Central memory CD4-positive, alpha-beta T cell (primary cell): Measurements from ENCODE around the gene ANK2.

ENCODE experiments used
- DNase-seq: peaks from one replicate; pipeline ENCODE4 v3.0.0; 2022

The ANK2 gene

DNA sequence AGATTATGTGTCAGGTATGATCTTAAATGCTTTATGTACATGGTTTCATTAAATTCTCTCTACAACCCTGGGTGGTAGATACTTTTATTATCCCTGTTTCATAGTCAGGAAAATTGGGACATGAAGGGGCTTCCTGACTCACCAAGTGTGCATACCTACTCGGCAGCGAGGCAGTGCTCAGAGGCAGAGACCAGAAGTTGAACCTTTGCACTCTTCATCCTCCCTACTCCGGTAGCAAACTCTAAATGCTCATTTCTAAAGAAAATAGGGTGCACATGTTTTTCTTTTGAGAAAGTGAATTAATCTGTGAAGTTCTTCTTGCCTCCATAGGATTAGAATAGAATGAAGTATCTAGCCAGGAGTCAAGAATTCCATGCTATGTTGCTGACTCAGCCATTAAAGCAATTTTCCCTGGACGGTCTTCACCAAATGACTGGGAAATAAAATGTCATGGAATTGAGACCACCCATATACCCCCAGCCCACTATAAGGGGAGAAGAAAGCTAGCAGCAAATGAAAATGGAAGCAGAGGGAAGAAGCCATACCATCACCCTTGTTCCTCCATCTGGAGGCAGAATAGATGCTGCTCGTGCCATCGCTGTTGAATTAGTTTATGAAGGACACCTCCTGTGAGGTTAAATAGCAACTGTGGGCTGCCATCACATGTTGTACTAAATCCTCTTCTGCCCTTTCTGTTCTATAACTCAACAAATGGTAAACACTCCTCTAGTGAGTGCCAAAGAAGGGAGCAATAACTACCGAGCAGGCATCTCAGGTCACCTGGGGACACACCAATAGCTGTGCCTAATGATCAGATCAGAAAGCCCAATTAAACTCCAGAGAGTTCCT is 356.6 kb downstream of the ANK2 start:
- DNase-seq, result no peak

DNA sequence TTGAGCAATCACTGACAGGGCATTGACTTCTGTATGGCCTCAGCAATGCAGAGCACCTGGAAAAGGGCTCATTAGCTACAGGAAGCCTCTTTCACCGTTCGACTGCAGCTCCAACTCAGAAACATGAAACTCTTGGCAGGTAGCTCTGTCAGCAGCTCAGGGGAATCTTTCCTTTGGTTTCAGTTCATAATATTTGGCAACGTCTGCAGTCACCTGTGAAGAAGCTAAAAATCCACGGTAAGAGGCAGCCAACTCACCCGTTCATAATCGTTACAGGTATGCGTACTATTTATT is 357.2 kb downstream of the ANK2 start:
- DNase-seq, result no peak

DNA sequence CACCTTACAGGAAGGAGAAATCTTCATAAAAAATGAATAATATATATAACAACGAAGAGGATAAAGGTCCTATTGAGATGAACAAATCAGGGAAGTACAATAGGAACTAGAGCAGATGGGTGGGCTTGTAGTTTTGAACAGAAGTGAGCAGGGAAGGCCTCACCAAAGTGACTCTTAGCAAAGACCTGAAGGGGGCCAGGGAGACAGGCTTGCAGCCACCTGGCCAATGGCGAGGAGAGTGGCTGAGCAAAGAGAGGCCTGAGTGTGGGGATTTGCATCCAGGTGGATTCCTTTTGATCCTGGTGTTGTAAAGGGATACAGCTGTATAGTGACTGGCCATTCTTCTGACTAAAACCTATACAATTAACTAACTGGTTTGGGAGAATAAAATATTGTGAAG is 358.0 kb downstream of the ANK2 start:
- DNase-seq, result no peak

DNA sequence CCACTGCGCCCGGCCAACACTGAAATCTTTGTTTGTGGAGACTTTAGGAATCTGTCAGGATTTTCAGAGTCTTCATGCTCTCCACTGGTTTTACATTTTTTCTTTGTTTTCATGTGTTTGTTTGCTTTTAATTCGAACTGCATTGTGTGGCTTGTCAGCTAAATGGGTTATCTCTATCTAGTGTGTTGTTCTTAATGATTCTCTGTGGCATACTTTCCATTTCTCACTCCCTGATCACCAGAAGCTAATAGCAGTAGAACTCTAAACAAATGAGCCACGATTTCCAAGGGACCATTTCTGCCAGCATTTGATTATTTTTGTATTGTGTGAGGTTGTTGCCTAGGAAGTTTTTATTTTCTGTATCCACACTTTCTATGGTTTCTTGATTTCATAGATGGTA is 359.7 kb downstream of the ANK2 start:
- no peak for DNase-seq

DNA sequence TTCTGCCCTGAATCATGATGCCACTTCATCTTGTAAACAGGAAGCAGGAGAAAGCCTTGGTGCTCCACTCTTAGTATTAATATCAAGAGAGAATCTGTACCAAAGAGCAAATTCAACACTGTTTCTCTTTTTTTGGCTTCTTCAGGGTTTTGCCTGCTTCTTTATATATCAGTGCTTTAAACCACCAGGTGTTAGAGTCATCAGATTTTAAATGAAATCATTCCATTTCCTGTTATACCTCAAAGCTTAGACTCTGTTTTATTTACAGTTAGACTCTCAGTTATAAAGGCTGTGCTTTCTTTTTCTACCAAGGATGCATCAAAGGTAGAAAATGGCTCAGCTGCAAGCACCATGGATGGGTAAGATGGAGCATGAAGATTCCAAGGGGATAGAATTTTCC is 361.2 kb downstream of the ANK2 start:
- DNase-seq, result no peak

DNA sequence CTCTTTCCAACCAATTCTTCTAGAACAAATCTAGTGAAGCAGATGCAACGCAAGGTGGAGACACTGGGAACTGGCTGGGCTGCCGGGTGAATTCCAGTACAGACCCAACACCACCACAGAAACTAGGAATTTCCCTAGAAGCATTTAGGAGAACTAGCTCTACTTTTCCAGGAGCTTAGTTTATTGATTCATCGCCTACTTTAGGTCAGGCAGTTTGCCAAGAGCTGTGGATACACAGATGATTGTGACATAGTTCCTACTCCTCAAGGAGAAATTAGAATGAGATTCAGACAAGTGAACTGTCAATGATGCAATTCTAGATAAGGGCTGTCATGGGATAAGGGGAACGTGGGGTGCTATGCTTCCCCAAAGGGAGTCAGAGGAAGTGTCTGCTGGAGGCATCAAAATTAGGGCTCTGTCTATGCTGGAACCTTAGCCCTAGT is 362.1 kb downstream of the ANK2 start:
- no peak for DNase-seq

DNA sequence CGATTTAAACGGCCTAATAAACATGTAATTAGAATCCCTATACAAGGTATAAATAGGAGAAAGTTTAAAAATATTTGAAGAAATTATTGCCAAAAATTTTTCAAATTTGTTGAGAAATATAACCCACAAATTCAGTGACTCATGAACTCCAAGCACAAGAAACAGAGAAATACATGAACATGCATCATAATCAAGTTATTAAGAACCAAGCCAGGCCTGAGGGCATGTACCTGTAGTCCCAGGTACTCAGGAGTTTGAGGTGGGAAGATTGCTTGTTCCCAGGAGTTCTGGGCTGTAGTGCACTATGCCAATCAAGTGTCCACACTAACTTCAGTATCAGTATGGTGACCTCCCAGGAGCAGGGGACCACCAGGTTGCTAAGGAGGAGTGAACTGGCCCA is 370.2 kb downstream of the ANK2 start:
- no peak for DNase-seq

DNA sequence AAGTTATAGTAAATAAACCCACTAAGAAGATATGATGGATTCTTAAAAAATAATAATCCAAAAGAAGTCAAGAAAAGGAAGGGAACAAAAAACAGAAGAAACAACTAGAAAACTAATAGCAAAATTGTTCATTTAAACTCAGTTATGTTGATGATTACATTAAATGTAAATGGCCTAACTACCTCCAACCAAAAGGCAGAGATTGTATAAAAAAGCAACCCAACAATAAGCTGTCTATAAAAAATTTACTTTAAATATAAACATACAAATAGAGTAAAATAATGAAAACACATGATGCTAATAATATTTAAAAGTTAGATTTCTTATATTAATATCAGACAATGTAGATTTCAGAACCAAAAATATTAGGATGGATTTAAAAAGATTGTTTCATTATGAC is 371.5 kb downstream of the ANK2 start:
- no peak for DNase-seq

DNA sequence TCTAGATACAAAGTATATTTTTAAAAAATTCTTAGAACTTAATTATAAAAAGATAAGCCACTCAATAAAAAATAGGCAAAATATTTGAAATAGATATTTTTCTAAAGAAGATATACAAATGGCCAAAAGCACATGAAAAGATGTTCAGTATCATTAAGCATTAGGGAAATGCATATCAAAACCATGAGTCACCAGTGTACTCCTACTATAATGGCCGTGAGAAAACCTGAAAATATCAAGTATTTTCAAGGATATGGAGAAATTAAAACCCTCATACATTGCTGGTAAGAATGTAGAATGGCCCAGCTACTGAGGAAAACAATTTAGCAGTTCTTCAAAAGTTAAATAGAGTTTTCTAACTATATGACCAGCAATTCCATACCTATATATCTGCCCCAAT is 374.2 kb downstream of the ANK2 start:
- no peak for DNase-seq

DNA sequence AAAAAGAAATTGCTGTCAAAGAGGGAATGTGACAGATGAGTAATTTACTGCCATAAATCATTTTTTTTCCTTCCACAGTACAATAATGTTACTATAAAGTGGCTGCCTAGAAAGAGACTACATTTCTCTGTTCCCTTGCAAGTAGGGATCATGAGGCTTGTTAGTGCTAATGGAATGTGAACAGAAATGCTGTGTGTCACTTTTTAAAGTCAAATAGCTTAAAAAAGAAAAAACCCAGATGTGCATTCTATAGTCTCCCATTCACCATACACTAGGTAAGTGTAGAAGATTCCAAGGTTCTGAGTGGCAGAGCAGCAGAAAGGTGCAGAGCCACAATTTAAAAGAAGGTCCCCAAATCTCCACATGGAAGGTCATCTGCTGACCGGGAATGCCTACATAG is 383.7 kb downstream of the ANK2 start:
- DNase-seq, result no peak
